WTC11 (cell line): ENCODE data around the gene POU3F2. TPM values are rescaled to one million over a fixed set of nuclear protein-coding genes. Genes with fewer than 3 reads are reported as not detected.

Experiments used
- ATAC-seq: fragments of 200-7000 bp; cut with Tn5 transposase; 2 replicates; pipeline ENCODE4 v1.10.0; 2021; ENCODE audit warnings: mild to moderate bottlenecking, moderate library complexity
- Bru-seq: library from RNA; stranded (reverse); fragments of 400-500 nt; gene quantifications from one replicate; lab custom pipeline; 2021; lab: Mats Ljungman, UMichigan
- CTCF ChIA-PET: fragments of 300-600 bp; sonication (Branson Sonifier 250); formaldehyde crosslinking; loops from one replicate; lab custom pipeline; 2021; ENCODE audit warnings: antibody characterized with exemption; lab: Charles Lee
- POLR2A ChIA-PET: fragments of 350-600 bp; sonication (Branson Sonifier 250); formaldehyde crosslinking; loops from one replicate; lab custom pipeline; 2021; ENCODE audit warnings: antibody characterized with exemption; lab: Charles Lee
- DNase-seq: peaks from one replicate; pipeline ENCODE4 v3.0.0; 2021; ENCODE audit warnings: low spot score
- H3K27ac Mint-ChIP-seq: 2 replicates; pipeline ENCODE4 v1.8.0; 2021; ENCODE audit warnings: mixed read lengths
- H3K27me3 Mint-ChIP-seq: 2 replicates; pipeline ENCODE4 v1.8.0; 2021; ENCODE audit warnings: low read depth, mild to moderate bottlenecking, moderate library complexity, mixed read lengths
- H3K36me3 Mint-ChIP-seq: 2 replicates; pipeline ENCODE4 v1.8.0; 2021; ENCODE audit warnings: mixed read lengths
- H3K4me1 Mint-ChIP-seq: 2 replicates; pipeline ENCODE4 v1.8.0; 2022; ENCODE audit warnings: mixed read lengths
- H3K4me3 Mint-ChIP-seq: 2 replicates; pipeline ENCODE4 v1.8.0; 2021; ENCODE audit warnings: mild to moderate bottlenecking, moderate library complexity, mixed read lengths
- H3K9me3 Mint-ChIP-seq: 2 replicates; pipeline ENCODE4 v1.8.0; 2021; ENCODE audit warnings: mixed read lengths
- ATF1 ChIP-seq: sonication (generic); formaldehyde crosslinking; IDR thresholded peaks from 2 replicates; pipeline ENCODE4 v1.8.1; 2023; ENCODE audit warnings: mild to moderate bottlenecking, moderate library complexity, missing genetic modification reagents
- CREB1 ChIP-seq: sonication (generic); formaldehyde crosslinking; IDR thresholded peaks from 2 replicates; pipeline ENCODE4 v1.8.0; 2023; ENCODE audit warnings: mild to moderate bottlenecking, missing genetic modification reagents
- E2F5 ChIP-seq: sonication (generic); formaldehyde crosslinking; IDR thresholded peaks from 2 replicates; pipeline ENCODE4 v1.8.1; 2022; ENCODE audit warnings: mild to moderate bottlenecking, moderate library complexity, missing genetic modification reagents
- FOXP1 ChIP-seq: sonication (generic); formaldehyde crosslinking; IDR thresholded peaks from 2 replicates; pipeline ENCODE4 v1.8.0; 2022; ENCODE audit warnings: missing genetic modification reagents, mild to moderate bottlenecking, moderate library complexity, borderline replicate concordance
- MAX ChIP-seq: sonication (generic); formaldehyde crosslinking; IDR thresholded peaks from 2 replicates; pipeline ENCODE4 v1.8.0; 2022; ENCODE audit warnings: mild to moderate bottlenecking, missing genetic modification reagents
- NFYB ChIP-seq: sonication (generic); formaldehyde crosslinking; conservative IDR thresholded peaks from 2 replicates; pipeline ENCODE4 v1.8.0; 2022; ENCODE audit warnings: low read depth, missing genetic modification reagents
- NR3C1 ChIP-seq: sonication (generic); formaldehyde crosslinking; conservative IDR thresholded peaks from 2 replicates; pipeline ENCODE4 v1.8.1; 2023; ENCODE audit warnings: low read depth, mild to moderate bottlenecking, missing genetic modification reagents
- PRDM15 ChIP-seq: sonication (generic); formaldehyde crosslinking; IDR thresholded peaks from 2 replicates; pipeline ENCODE4 v1.8.0; 2022; ENCODE audit warnings: missing genetic modification reagents
- PREB ChIP-seq: sonication (generic); formaldehyde crosslinking; IDR thresholded peaks from 2 replicates; pipeline ENCODE4 v1.8.1; 2022; ENCODE audit warnings: mild to moderate bottlenecking, missing genetic modification reagents, moderate library complexity, borderline replicate concordance
- STAT6 ChIP-seq: sonication (generic); formaldehyde crosslinking; conservative IDR thresholded peaks from 2 replicates; pipeline ENCODE4 v1.8.1; 2023; ENCODE audit warnings: mild to moderate bottlenecking, low read depth, missing genetic modification reagents, moderate library complexity
- USF2 ChIP-seq: sonication (generic); formaldehyde crosslinking; IDR thresholded peaks from 2 replicates; pipeline ENCODE4 v1.8.1; 2023; ENCODE audit warnings: mild to moderate bottlenecking, missing genetic modification reagents, moderate library complexity
- ZNF263 ChIP-seq: sonication (generic); formaldehyde crosslinking; IDR thresholded peaks from 2 replicates; pipeline ENCODE4 v1.8.1; 2022; ENCODE audit warnings: low read depth, mild to moderate bottlenecking, moderate library complexity, missing genetic modification reagents
- ZNF532 ChIP-seq: fragments of 250-450 bp; sonication (Bioruptor Pico); IDR thresholded peaks from 2 replicates; pipeline ENCODE4 v1.9.0; 2021; ENCODE audit warnings: mild to moderate bottlenecking, borderline replicate concordance
- long read RNA-seq, 3 experiments: library from RNA in 1 of 3; library from capped mRNA in 1 of 3; library from polyadenylated mRNA in 1 of 3; unstranded in 2 of 3; stranded (forward) in 1 of 3; transcript quantifications; one replicate each; pipeline ENCODE4 v2.0.0, GENCODE V29; 2021
- total RNA-seq: library from RNA; stranded (reverse); gene quantifications from 3 replicates; pipeline ENCODE4 v1.2.3, GENCODE V29; 2021

Gene POU3F2
- total RNA-seq, result 0.07 to 0.14 TPM (median 0.14 TPM) in 3 replicates
- percentile 17 among the genes with signal in this experiment for Bru-seq, nascent RNA
- long read RNA-seq, experiment 1, result 0 reads
- long read RNA-seq, experiment 2, result 0 reads
- long read RNA-seq, experiment 3, result 0 reads

- 0 out of 2 replicates have a peak, but pooled peaks have one; percentile 29 for TF ChIP-seq E2F5 (CRISPR knock-in tag)
- TF ChIP-seq USF2 (CRISPR knock-in tag), result no peak; the same call in 1 of the 2 replicates
- TF ChIP-seq CREB1, result no peak
- no peak for TF ChIP-seq PREB (CRISPR knock-in tag)
- 0 out of 2 replicates have a peak, but pooled peaks have one; percentile 52 for TF ChIP-seq NFYB
- peak; percentile 87 for TF ChIP-seq ZNF263 (CRISPR knock-in tag)
- no peak for TF ChIP-seq NR3C1
- 0 out of 2 replicates have a peak, but pooled peaks have one; percentile 55 for TF ChIP-seq FOXP1 (CRISPR knock-in tag)
- TF ChIP-seq MAX (CRISPR knock-in tag), result 0 out of 2 replicates have a peak, but pooled peaks have one; percentile 18
- TF ChIP-seq PRDM15 (CRISPR knock-in tag), result peak; percentile 63
- no peak for TF ChIP-seq ATF1 (CRISPR knock-in tag)
- ChIA-PET POLR2A (interaction anchor here (0.5 to 1.6 kb wide), 3 partner anchors 9 to 498 kb away, joined by 3 to 14 read pairs (median 3); no protein-coding TSS in a partner anchor), CTCF (interaction anchor here (0.7 to 2.5 kb wide), 7 partner anchors 9 to 1310 kb away, joined by 3 to 10 read pairs (median 5); no protein-coding TSS in a partner anchor)
- DNase-seq (peak; percentile 94), ATAC-seq (peak; percentile 61)
- H3K36me3 Mint-ChIP-seq, result no peaks in the 10 kb centered on the region
- H3K4me3 Mint-ChIP-seq, result peak within 1 kb of the TSS; percentile 76
- H3K27ac Mint-ChIP-seq, result no peak within 1 kb of the TSS
- H3K9me3 Mint-ChIP-seq, result no peaks in the 10 kb centered on the region
- peaks cover 97% of the 10 kb centered on the region for H3K27me3 Mint-ChIP-seq
- peaks cover 58% of the 10 kb centered on the region for H3K4me1 Mint-ChIP-seq
These were observed at the start of gene POU3F2 for GRCh38 chr6:98834060-98835031. POU3F2 (plus strand) TSS chr6:98834574; CDS start chr6:98834874, 300 bp downstream.

- peak; percentile 27 for ATAC-seq
- no peak for DNase-seq
- CTCF ChIA-PET, result no interaction called here
- Mint-ChIP-seq H3K27ac (no peak overlapping the region), H3K27me3 (peaks cover 3% of the 10 kb centered on the region; the same call in 1 of the 2 replicates), H3K4me3 (no peak overlapping the region), H3K9me3 (no peaks in the 10 kb centered on the region), H3K36me3 (no peaks in the 10 kb centered on the region), H3K4me1 (peaks cover 33% of the 10 kb centered on the region)
- POLR2A ChIA-PET, result no interaction called here
- TF ChIP-seq ZNF532, result no peak
- TF ChIP-seq PREB (CRISPR knock-in tag), result no peak
- TF ChIP-seq STAT6, result no peak
These were observed 46.9 kb upstream of the POU3F2 start for GRCh38 chr6:98787435-98787834.
